Activated naive CD4-positive, alpha-beta T cell treated with anti-CD3 and anti-CD28 coated beads, Interleukin-2, amount 50 U/mL, for 72 hours (primary cell): ENCODE results near the gene PITPNC1. TPM values are rescaled to one million over a fixed set of nuclear protein-coding genes. Genes with fewer than 3 reads are reported as not detected.

Experiments used
- ATAC-seq, 2 donors: fragments of 150-1000 bp; cut with Tn5 transposase; 2 replicates each; pipeline ENCODE4 v1.10.0; 2021; ENCODE audit warnings: mild to moderate bottlenecking in 2 of 2, moderate library complexity in 2 of 2
- DNase-seq, 2 donors: peaks; one replicate each; pipeline ENCODE4 v3.0.0; 2021 to 2022; ENCODE audit warnings: low spot score in 2 of 2
- H3K27ac Mint-ChIP-seq, 2 donors: one replicate each; pipeline ENCODE4 v1.8.0; 2022; ENCODE audit warnings: mild to moderate bottlenecking in 2 of 2, mixed read lengths in 2 of 2
- H3K36me3 Mint-ChIP-seq, 2 donors: one replicate each; pipeline ENCODE4 v1.8.0; 2022; ENCODE audit warnings: mixed read lengths in 2 of 2
- H3K9me3 Mint-ChIP-seq, 2 donors: one replicate each; pipeline ENCODE4 v1.8.0; 2022; ENCODE audit warnings: mixed read lengths in 2 of 2
- total RNA-seq, 2 donors: library from RNA; stranded (reverse); gene quantifications; one replicate each; pipeline ENCODE4 v1.2.3, GENCODE V29; 2022

Gene PITPNC1
- total RNA-seq, 2 donors from 2014 or later: 56.8 to 65.3 TPM

DNA sequence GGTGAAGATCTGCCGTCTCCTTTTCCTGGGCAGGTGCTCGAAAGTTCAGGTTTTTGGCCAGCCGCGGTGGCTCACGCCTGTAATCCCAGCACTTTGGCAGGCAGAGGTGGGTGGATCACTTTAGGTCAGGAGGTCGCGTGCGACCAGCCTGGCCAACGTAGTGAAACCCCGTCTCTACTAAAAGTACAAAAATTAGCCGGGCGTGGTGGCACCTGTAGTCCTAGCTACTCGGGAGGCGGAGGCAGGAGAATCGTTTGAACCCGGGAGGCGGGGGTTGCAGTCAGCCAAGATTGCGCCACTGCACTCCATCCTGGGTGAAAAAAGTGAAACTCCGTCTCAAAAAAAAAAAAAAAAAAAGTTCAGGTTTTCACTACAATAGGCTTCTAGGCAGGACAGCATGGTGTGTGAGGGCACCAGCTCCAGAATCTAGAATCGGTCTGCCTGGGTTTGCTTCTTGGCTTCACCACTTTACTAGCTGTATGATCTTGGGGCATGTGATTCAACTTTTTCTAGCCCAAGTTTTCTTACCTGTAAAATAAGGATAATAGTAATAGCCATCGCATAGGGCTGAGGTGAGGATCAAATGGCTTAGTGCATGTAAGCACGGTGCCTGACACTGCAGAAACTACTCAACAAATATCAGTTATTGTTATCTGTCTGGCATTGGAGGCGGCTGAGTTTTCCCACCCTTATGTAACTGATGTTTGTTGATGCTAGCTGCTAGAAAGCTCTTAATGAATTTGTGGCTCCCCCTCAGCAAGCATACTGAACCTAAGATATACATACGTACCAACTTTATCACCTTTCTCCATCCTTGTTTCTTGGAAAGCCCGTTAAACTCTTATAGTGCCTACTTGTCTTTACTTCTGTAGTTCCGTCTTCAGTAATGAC lies 12.0 kb upstream of the PITPNC1 start:
- no peak for DNase-seq

DNA sequence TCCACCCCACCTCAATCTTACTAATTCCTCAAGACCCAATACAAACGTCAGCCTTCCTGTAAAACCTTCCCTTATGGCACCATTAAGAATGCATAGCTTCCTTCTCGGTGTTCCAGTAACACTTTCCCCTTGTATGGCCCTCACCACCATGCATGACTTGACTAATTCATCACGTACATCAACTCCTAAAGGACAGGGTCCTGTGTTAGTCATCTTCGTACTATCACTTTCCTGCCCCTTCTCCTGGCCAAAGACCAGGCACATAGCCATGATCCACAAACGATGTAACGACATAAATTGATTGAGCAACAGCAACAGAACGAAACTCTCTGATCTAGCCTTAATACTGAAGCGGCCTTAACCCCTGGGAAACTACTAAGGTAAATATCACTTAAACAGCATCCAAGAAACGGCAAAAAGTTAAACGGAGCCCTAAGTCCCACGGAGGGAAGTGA lies 11.3 kb upstream of the PITPNC1 start:
- DNase-seq: peak in 1 of 2 donors; percentile 36
- Mint-ChIP-seq H3K9me3 (no peaks in the 10 kb centered on the region), H3K27ac (peak overlapping the region; percentile 98 to 99), H3K36me3 (peaks cover 20 to 47% of the 10 kb centered on the region in 2 donors)
- ATAC-seq: peak; percentile 73 to 87

More for the DNA sequence above, 12.0 kb upstream of the PITPNC1 start:
- H3K36me3 Mint-ChIP-seq: peaks cover 23 to 53% of the 10 kb centered on the region in 2 donors
- H3K27ac Mint-ChIP-seq: peak overlapping the region; percentile 98 to 99
- ATAC-seq: no peak
- H3K9me3 Mint-ChIP-seq: no peaks in the 10 kb centered on the region

DNA sequence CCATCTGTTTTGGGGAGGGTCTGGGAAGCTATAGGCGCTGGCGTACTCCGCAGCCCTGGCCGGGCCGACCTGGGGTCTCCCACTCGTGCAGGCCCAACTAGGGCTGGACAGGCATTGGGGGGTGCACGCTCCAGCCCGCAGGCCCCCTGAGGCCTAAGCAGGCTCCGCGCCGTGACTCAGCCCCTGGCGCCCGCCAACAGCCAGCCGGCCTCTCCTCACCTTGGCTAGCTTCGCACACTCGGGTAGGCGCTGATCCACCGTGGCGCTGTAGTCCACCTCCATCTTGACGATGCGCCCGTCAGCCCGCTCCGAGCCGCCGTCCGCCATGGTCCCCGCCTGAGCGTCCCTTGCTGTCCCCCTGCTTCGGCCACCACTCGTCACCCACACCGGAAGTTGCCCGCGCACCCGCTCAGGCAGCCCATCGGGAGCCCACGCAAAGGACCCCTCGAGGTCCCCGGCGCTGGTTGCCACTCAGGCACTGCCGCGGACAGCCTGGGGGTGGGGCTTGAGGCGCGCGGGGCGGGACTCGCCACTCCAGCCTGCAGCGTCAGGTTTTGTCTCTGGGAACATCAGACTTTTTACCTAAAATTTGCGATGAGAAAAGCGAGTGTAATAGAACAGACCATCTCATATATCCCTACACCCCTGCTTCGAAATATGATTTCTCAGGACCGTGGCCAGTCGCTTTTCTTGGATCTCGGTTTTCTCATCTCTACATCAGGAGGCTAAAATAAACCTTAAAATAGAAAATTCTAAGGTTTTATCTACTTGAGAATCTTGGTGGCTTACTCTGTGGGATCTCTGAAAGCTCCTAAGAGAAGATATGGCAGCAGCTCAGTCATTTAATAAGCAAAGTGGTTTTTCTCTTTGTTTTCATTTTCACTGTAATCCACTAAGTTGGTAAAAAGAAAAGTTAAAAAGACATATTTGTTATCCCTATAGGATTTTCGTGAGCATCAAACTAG lies 10.6 kb upstream of the PITPNC1 start, which contains the start of gene PSMD12:
TSS of gene PSMD12 (minus strand) at position 385 of the 965 bp plus-strand sequence. CDS start at position 327, 58 bp downstream.
- peak; percentile 93 to 97 for DNase-seq
- peak; percentile 66 to 86 for ATAC-seq
- Mint-ChIP-seq H3K27ac (peak within 1 kb of the TSS; percentile 98 to 99), H3K9me3 (no peaks in the 10 kb centered on the region), H3K36me3 (peaks cover 14 to 40% of the 10 kb centered on the region in 2 donors)

DNA sequence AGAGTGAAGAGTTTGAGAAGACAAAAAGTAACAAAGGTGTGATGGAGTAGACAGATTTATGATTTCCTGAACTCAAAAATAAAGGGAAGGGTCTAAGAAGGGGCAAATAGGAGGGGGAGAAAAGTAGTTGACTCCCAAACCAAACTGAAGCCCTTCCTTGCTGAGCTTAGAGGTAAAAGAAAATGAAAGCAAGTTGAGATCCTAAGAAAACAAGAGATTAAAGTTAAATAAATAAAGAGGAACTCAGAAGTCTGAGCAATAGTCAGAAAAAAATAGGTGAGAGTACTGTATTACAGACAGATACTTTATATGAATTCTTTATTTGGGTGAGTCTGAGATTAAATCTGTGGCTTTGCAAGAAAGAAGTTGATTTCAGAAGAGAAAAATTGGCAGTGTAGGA lies 7.4 kb upstream of the PITPNC1 start:
- H3K27ac Mint-ChIP-seq: no peak overlapping the region
- no peak for ATAC-seq
- DNase-seq: no peak

DNA sequence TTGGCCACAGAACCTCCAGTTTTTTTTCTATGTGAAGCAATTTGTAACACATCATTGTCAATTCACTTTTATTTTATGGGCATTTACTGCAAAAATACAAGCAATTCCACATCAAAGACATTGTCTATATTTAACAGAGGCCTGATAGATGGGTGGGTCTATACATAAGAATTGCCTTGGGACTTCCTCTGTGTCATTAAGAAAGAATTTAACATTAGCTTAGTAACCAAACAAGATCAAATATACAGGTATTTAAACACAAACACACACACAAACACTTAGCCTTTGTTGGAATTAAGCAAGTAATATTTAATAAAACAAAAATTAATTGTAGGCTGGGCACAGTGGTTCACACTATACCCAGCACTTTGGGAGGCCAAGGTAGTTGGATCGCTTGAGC lies 4.3 kb upstream of the PITPNC1 start:
- no peak for ATAC-seq
- H3K36me3 Mint-ChIP-seq: no peaks in the 10 kb centered on the region
- DNase-seq: no peak
- no peak overlapping the region for H3K27ac Mint-ChIP-seq
- H3K9me3 Mint-ChIP-seq: no peaks in the 10 kb centered on the region

More for the DNA sequence above, 7.4 kb upstream of the PITPNC1 start:
- Mint-ChIP-seq H3K9me3 (no peaks in the 10 kb centered on the region), H3K36me3 (peaks cover 9 to 17% of the 10 kb centered on the region in 2 donors)

DNA sequence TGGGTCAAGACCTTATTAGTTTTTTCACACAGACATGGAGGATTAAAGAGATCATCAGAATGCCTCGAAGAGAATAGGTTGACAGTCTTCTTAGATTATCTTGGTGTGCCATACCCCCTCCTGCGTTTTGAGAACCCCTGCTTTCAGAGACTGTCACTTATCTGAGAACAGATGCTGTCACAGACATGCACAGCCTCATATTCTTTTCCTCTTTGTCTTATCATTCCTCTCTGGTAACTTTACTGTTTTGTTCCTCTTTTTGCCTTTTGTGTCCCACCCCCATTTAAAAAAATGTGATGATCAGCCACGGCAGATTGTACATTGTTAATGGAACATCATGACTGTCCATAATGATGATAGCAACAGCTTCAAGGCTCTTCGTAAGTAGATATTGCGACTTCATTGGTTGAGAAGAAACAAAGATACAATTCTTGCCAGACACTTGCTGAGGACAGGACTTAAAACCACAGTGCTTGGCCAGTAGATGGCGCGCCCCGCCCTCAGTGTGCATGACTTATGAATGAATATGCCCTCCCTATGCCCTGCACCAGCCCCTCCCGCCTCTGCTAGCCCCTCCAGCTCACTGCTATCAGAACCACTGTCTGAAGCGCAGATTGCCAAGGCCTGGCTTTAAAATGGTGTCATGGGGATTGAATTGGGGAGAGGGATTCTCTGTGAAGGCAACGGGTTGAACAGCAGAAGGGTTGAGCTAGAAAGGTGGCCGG lies 2.6 kb upstream of the PITPNC1 start:
- peak; percentile 81 to 86 for DNase-seq
- ATAC-seq: peak; percentile 43 to 58
- H3K36me3 Mint-ChIP-seq: peaks cover 7 to 8% of the 10 kb centered on the region in 2 donors
- no peaks in the 10 kb centered on the region for H3K9me3 Mint-ChIP-seq
- peak overlapping the region in 1 of 2 donors; percentile 11 for H3K27ac Mint-ChIP-seq

DNA sequence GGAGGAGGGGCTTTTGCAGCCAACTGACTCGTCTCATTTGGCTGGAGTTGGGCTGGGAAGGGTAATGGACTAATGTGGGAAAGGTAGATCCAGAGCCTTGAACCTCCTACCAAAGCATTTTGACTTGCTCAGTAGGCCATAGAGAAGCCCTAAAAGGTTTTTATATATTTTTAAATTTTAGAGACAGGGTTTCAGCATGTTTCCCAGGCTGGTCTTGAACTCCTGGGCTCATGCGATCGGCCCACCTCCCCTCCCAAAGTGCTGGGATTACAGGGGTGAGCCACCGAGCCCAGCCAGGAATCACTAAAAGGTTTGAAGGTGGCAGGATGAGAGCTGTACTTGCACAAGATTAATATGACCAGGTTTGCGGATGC lies 2.0 kb upstream of the PITPNC1 start:
- DNase-seq: no peak
- ATAC-seq: no peak
- Mint-ChIP-seq H3K27ac (no peak overlapping the region), H3K9me3 (no peaks in the 10 kb centered on the region), H3K36me3 (peaks cover 12 to 13% of the 10 kb centered on the region in 2 donors)

DNA sequence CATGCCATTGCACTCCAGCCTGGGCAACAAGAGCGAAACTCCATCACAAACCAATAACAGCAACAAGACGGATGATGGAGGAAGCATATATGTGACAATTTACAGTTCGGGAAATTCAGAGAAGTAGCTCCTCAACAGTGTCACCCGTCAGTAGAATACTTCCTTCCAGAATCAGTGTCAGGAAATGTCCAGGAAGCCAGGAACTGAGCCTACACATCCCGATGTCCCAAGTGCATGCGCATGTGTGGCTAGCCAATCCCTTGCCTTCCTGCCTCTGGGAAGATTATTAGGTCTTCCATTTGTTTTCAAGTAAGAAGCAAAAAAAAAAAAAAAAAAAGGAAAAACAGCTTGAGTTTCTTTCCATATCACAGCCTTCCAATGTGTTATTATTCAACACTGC lies 1.4 kb upstream of the PITPNC1 start:
- Mint-ChIP-seq H3K9me3 (no peaks in the 10 kb centered on the region), H3K36me3 (peaks cover 12 to 15% of the 10 kb centered on the region in 2 donors), H3K27ac (peak overlapping the region in 1 of 2 donors; percentile 22)
- DNase-seq (no peak), ATAC-seq (no peak)

DNA sequence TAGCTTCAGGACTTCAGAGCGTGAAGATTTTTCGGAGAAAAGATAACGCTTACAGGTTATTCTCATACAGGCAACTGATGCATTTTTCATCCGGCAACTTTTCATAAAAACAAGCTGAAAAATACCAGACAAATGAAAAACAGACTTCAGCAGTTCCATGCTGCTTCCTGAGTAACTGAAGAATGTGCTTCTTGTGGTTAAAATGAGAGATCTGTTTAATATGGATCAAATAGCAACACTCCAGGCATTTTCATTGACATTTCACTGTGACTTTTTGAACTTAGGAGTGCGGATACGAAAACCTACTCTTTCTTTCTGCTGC lies 705 bp upstream of the PITPNC1 start:
- Mint-ChIP-seq H3K27ac (peak overlapping the region in 1 of 2 donors; percentile 90), H3K9me3 (no peaks in the 10 kb centered on the region), H3K36me3 (peaks cover 12 to 15% of the 10 kb centered on the region in 2 donors)
- ATAC-seq: no peak
- DNase-seq: no peak

DNA sequence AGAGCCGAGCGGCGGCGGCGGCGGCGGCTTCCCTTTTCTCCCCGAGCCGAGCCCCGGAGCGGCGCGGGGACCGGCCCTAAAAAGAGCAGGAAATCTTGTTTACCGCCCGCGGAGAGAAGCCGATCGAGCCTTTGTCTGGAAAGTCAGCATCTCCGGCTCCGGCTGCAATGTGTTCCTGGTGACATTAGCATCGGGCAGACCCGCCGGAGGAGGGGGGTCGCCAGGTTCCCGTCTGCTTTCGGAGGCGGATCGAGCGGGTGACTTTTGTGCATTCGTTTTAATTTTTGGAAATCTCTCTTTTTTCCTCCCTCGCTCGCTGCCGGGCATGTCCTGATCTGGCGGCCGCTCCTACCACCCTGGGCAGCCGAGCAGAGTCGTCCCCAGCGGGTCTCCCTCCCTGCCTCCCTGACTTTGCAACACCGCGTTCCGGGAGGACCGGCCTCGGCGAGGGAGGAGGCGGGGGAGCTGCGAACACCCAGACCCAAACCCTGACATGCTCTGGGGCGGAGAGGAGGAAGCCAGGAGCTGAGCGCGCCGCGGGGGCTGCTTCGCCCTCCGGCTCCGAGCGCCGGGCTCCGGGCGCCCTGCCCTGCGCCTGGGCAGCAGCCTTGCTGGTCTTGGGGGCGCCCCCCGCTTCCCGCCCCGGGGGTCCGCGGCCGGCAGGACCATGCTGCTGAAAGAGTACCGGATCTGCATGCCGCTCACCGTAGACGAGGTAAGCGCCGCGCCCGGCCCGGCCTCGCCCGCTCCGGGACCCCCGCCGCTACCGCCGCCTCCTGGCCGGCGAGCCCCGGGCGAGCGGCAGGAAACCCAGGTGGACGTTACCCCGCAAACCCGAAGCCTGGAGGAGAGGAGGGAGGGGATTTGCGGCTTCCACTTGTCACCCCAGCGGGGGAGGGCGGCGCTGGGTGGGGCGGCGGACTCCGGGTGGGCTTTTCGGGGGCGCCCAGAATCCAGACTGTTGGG lies 690 bp downstream of the PITPNC1 start:
- Mint-ChIP-seq H3K27ac (peak overlapping the region; percentile 55 to 90), H3K9me3 (no peaks in the 10 kb centered on the region), H3K36me3 (peaks cover 12 to 21% of the 10 kb centered on the region in 2 donors)
- DNase-seq (peak; percentile 60 to 77), ATAC-seq (peak; percentile 24 to 25)

DNA sequence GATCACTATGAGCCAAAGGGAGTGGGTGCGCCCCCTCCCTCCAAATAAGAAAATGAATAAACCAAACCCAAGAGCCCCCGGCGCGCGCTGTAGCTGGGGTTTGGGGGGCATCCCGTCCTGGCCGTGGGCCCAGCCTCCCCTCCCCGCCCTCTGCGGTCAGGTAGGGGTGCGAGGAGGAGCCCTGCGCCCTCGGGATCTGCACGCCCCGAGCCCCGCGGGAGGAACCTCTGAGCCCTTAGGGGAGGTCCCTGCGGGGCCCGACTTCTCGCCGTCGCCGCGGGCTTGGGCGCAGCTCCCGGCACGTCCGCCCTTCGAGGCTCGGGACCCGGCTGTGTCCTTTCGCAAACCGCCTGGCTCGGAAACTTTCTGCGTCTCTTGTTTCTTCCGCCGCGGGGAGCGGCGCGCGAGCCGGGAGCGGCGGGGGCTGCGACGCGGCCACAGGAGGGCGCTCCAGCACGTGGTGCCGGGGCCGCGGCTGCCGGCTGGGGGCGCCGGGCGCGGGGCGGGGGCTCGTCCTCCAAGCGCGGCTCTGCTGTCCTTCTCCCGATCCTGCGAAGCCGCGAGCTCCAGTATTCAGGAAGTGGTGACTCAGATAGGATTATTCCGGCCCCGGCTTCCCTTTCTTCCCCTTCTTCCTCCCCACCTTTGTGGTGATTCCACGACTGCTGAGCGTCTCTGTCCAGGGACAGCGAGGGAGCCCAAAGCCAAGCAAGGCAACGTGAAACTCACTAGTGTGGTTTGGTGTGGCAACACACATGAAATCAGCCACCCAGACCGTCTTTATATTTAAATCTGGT lies 1.6 kb downstream of the PITPNC1 start:
- DNase-seq: peak; percentile 87 to 88
- peak; percentile 51 to 61 for ATAC-seq
- H3K27ac Mint-ChIP-seq: peak overlapping the region; percentile 90 to 98

DNA sequence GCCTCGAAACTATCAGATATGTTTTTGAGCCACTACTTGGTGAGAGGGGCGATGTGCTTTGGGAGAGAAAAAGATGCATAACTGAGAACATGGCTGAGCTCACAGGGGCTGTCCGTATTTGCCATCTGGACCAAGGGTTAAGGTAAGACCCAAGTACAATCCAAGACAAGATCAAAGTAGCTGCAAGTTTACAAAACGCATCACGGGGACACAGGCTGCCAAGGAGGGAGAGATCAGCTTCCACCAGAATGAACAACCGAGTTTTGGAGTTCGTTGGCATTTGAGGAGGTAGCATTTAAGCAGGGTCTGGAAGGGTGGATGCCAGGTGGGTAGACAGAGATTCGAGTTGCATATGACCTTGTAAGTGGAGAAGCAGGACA lies 2.2 kb downstream of the PITPNC1 start:
- DNase-seq (no peak), ATAC-seq (no peak)
- peaks cover 12 to 21% of the 10 kb centered on the region in 2 donors for H3K36me3 Mint-ChIP-seq
- no peaks in the 10 kb centered on the region for H3K9me3 Mint-ChIP-seq
- peak overlapping the region; percentile 90 to 98 for H3K27ac Mint-ChIP-seq

More for the DNA sequence above, 1.6 kb downstream of the PITPNC1 start:
- H3K9me3 Mint-ChIP-seq: no peaks in the 10 kb centered on the region
- H3K36me3 Mint-ChIP-seq: peaks cover 12 to 21% of the 10 kb centered on the region in 2 donors

DNA sequence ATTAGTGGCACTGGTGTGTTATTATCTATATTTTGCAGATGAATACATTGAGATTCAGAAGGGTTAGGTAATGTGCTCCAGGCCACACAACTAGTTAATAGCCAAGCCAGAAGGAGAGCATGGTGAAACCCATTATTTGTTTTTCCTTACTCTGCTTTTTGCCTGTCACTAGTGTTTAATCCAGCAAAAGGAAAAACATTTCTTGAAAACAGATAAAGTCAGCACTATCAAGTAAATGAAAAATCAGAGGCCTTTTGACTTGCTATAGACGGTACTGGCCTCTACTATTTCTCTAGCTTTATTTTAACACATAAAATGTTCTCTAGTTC lies 4.8 kb downstream of the PITPNC1 start:
- H3K9me3 Mint-ChIP-seq: no peaks in the 10 kb centered on the region
- ATAC-seq: no peak
- DNase-seq: no peak
- peaks cover 12 to 27% of the 10 kb centered on the region in 2 donors for H3K36me3 Mint-ChIP-seq
- peak overlapping the region; percentile 9 to 62 for H3K27ac Mint-ChIP-seq

DNA sequence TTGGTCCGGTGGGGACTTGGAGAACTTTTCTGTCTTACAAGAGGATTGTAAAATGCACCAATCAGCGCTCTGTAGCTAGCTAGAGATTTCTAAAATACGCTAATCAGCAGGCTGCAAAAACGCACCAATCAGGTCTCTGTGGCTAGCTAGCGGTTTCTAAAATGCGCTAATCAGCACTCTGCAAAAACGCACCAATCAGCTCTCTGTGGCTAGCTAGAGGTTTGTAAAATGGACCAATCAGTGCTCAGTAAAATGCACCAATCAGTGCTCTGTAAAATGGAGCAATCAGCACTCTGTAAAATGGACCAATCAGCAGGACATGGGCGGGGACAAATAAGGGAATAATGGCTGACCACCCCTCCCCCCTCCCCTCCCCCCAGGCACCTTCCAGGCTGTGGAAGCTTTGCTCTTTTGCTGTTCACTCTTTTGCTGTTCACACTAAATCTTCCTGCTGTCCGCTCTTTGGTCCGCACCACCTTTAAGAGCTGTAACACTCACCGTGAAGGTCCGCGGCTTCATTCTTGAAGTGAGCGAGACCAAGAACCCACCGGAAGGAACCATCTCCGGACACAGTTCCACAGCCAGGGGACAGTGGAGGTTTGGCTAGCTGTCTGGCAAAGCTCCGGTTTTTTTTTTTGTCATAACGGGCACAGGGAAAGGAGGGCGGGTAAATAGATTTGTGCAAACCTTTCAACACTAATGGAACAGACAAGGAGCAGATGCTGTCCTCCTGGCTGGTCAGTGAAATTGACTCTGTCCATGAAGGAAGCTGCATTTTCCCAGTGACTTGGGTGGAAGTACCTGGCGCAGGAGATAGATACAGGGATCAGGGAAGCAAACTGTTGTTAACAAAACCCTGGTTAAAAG lies 8.3 kb downstream of the PITPNC1 start:
- no peak for DNase-seq
- H3K9me3 Mint-ChIP-seq: no peaks in the 10 kb centered on the region
- H3K36me3 Mint-ChIP-seq: peaks cover 0 to 12% of the 10 kb centered on the region in 2 donors
- no peak for ATAC-seq
- peak overlapping the region; percentile 41 to 55 for H3K27ac Mint-ChIP-seq
